A673 (cell line): ENCODE measurements around the gene WNK1. TPM values are rescaled to one million over a fixed set of nuclear protein-coding genes. Genes with fewer than 3 reads are reported as not detected.
"Not testable (repeated sequence)": the region's sequence is repeated elsewhere in the genome, so short reads cannot be mapped to it uniquely, and the experiment has no call there.

Experiments
- BruUV-seq: library from RNA; stranded (reverse); fragments of 400-500 nt; replicated peaks from 2 replicates; lab custom pipeline; 2021; lab: Mats Ljungman, UMichigan
- CTCF ChIA-PET: fragments of 300-600 bp; sonication (Branson Sonifier 250); formaldehyde crosslinking; loops from one replicate; lab custom pipeline; 2022; ENCODE audit warnings: antibody characterized with exemption; lab: Charles Lee
- POLR2A ChIA-PET: fragments of 300-600 bp; sonication (Branson Sonifier 250); formaldehyde crosslinking; loops from one replicate; lab custom pipeline; 2022; ENCODE audit warnings: antibody characterized with exemption; ENCODE audit not compliant: low non-redundant PET; lab: Charles Lee
- DNase-seq: peaks from one replicate; pipeline ENCODE4 v3.0.0-alpha.2; 2015; ENCODE audit warnings: low spot score
- H3K27ac ChIP-seq: fragments of 200-600 bp; sonication (generic); 2 replicates; pipeline ENCODE4 v1.5.1; 2016; ENCODE audit warnings: mixed run types, low read depth, mild to moderate bottlenecking, mixed read lengths, antibody characterized with exemption, low read length; ENCODE audit not compliant: poor library complexity, severe bottlenecking
- H3K27me3 ChIP-seq: fragments of 200-600 bp; sonication (generic); replicated peaks from 2 replicates; pipeline ENCODE4 v1.6.1; 2017; ENCODE audit warnings: mixed run types, low read depth, mild to moderate bottlenecking, mixed read lengths, antibody characterized with exemption, low read length; ENCODE audit not compliant: insufficient read depth, poor library complexity
- H3K36me3 ChIP-seq: fragments of 200-600 bp; sonication (generic); 2 replicates; pipeline ENCODE4 v1.6.1; 2016; ENCODE audit warnings: mixed run types, mild to moderate bottlenecking, mixed read lengths, antibody characterized with exemption, low read length; ENCODE audit not compliant: insufficient read depth, poor library complexity, severe bottlenecking
- H3K4me1 ChIP-seq: fragments of 200-600 bp; sonication (generic); 2 replicates; pipeline ENCODE4 v1.6.1; 2017; ENCODE audit warnings: mixed run types, mild to moderate bottlenecking, mixed read lengths, antibody characterized with exemption, low read length; ENCODE audit not compliant: insufficient read depth, poor library complexity, severe bottlenecking
- H3K4me3 ChIP-seq: fragments of 200-600 bp; sonication (generic); 2 replicates; pipeline ENCODE4 v1.5.1; 2016; ENCODE audit warnings: low read depth, mixed run types, mild to moderate bottlenecking, mixed read lengths, low read length; ENCODE audit not compliant: poor library complexity, severe bottlenecking
- H3K9me3 ChIP-seq: fragments of 200-600 bp; sonication (generic); 2 replicates; pipeline ENCODE4 v1.6.1; 2016; ENCODE audit warnings: mixed run types, low read depth, mild to moderate bottlenecking, mixed read lengths, antibody characterized with exemption, low read length; ENCODE audit not compliant: poor library complexity, severe bottlenecking
- CTCF ChIP-seq: fragments of 300-800, 200-600 bp; sonication (generic); conservative IDR thresholded peaks from 2 replicates; pipeline ENCODE4 v1.5.1; 2017; ENCODE audit warnings: low read depth, mild to moderate bottlenecking, antibody characterized with exemption, low read length, moderate library complexity, mixed read lengths
- EZH2 ChIP-seq: fragments of 200-600 bp; sonication (generic); IDR thresholded peaks from 2 replicates; pipeline ENCODE4 v1.6.1; 2017; ENCODE audit warnings: borderline replicate concordance, low read depth, mild to moderate bottlenecking, mixed read lengths, antibody characterized with exemption, low read length; ENCODE audit not compliant: poor library complexity, severe bottlenecking
- intact Hi-C: fragments of 100-400 bp; cut with micrococcal nuclease; formaldehyde crosslinking; loops from one replicate; pipeline ENCODE4 v1.10.0; 2022; ENCODE audit not compliant: unreplicated experiment
- total RNA-seq: library from RNA; stranded (reverse); gene quantifications from 2 replicates; pipeline ENCODE4 v1.2.3, GENCODE V29; 2021

The WNK1 gene
- total RNA-seq, 1 experiment from 2014 or later, result 161 TPM

GRCh38 chr12:931060-931459, 178.7 kb downstream of the WNK1 start:
- Histone ChIP-seq H3K27ac (no peak overlapping the region), H3K4me1 (no peaks in the 10 kb centered on the region), H3K36me3 (peaks cover 48% of the 10 kb centered on the region), H3K4me3 (no peak overlapping the region), H3K9me3 (no peaks in the 10 kb centered on the region), H3K27me3 (no peaks in the 10 kb centered on the region)
- TF ChIP-seq CTCF (no peak), EZH2 (no peak)
- POLR2A ChIA-PET, result no interaction called here
- intact Hi-C loops, result no loop called here
- no peak for DNase-seq
- CTCF ChIA-PET, result no interaction called here
- BruUV-seq, result no TSS peak

DNA sequence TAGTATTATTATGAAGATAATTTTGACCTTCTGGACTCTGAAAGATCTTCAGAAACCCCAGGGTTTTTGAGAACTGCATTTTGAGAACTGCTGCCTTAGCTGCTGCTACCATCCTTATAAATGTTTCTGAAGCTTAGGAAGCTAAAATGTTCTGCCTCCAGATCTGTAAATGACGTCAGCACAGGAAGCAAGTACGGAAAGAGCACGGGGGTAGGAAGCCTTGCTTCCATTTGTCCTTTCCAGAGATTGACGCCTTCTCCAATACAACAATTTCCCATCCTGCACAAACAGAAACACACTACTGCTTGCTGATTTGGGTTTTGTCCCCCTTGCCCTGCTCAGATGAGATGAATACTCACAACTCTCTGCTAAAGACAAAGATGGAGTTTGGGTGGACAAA, 179.2 kb downstream of the WNK1 start:
- ChIA-PET POLR2A (no interaction called here), CTCF (no interaction called here)
- TF ChIP-seq CTCF (no peak), EZH2 (no peak)
- Histone ChIP-seq H3K4me3 (no peak overlapping the region), H3K36me3 (peaks cover 46% of the 10 kb centered on the region), H3K27me3 (no peaks in the 10 kb centered on the region), H3K27ac (no peak overlapping the region), H3K9me3 (no peaks in the 10 kb centered on the region), H3K4me1 (no peaks in the 10 kb centered on the region)
- no TSS peak for BruUV-seq
- intact Hi-C loops, result no loop called here
- no peak for DNase-seq

- intact Hi-C loops, H3K27me3 ChIP-seq, DNase-seq, H3K4me1 ChIP-seq, CTCF ChIA-PET, POLR2A ChIA-PET, H3K4me3 ChIP-seq, H3K27ac ChIP-seq, H3K9me3 ChIP-seq, BruUV-seq: not testable (repeated sequence)
- H3K36me3 ChIP-seq, result peaks cover 16% of the 10 kb centered on the region
These were observed 183.5 kb downstream of the WNK1 start for GRCh38 chr12:935891-936290.
